ENCODE measurements around the gene FGD3. TPM values are rescaled to one million over a fixed set of nuclear protein-coding genes. Genes with fewer than 3 reads are reported as not detected.

Gene FGD3
- total RNA-seq, 2 donors from 2014 or later, result 9.9 to 13.7 TPM

DNA sequence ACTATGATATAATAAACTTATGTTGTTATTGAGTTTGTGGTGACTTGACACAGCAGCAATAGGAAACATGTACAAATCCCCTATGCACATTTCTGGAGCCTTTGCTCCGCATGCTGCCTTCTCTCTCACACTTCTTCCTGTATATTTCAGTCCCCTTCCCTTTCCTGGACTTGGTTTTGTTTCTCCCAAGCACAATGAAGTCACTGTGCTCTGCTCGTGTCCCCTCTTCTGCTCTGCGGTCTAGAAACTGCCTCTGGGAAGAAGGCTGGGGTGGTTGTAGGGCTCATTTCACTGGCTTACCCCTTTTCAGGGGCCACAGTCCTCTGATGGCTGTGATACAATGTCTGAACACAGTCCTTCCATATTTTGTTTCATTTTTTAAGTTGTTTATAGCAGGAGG is 15.7 kb upstream of the FGD3 start:
- DNase-seq (ENCODE audit: low spot score) (no peak), ATAC-seq (ENCODE audit: insufficient number of reproducible peaks, low FRiP score, low read depth) (no peak)
- Histone ChIP-seq H3K27ac (no peak overlapping the region), H3K36me3 (no peaks in the 10 kb centered on the region), H3K4me3 (no peak overlapping the region), H3K27me3 (replicated peaks; ENCODE audit: insufficient read depth) (no peaks in the 10 kb centered on the region), H3K4me1 (ENCODE audit: control insufficient read depth in 1 of 2, low read depth in 2 of 2) (no peaks in the 10 kb centered on the region), H3K9me3 (no peaks in the 10 kb centered on the region)
- TF ChIP-seq CTCF (IDR thresholded peaks at IDR 0.05), result no peak

DNA sequence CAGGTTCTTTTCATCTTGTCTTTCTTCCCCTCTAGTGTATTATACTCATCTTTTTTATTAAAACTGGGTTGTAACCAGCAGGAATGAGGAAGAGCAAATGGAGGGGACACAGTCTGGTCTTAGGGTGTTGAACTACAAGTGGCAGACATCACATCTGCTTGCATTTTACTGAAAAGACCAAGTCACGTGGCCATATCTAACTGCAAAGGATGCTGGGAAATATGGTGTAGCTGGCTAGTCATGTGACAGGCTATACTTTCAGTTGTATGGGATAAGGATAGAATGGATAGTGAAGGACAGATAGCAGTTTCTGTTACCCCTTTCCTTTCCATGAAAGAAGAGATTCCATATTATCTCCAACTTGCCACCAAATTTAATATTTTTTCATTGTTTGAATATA is 13.0 kb upstream of the FGD3 start:
- ATAC-seq (ENCODE audit: insufficient number of reproducible peaks, low FRiP score, low read depth) (no peak), DNase-seq (ENCODE audit: low spot score) (no peak)
- Histone ChIP-seq H3K27me3 (replicated peaks; ENCODE audit: insufficient read depth) (no peaks in the 10 kb centered on the region), H3K4me3 (no peak overlapping the region), H3K27ac (no peak overlapping the region), H3K4me1 (ENCODE audit: control insufficient read depth in 1 of 2, low read depth in 2 of 2) (no peaks in the 10 kb centered on the region), H3K9me3 (no peaks in the 10 kb centered on the region), H3K36me3 (no peaks in the 10 kb centered on the region)
- TF ChIP-seq CTCF (IDR thresholded peaks at IDR 0.05), result no peak

DNA sequence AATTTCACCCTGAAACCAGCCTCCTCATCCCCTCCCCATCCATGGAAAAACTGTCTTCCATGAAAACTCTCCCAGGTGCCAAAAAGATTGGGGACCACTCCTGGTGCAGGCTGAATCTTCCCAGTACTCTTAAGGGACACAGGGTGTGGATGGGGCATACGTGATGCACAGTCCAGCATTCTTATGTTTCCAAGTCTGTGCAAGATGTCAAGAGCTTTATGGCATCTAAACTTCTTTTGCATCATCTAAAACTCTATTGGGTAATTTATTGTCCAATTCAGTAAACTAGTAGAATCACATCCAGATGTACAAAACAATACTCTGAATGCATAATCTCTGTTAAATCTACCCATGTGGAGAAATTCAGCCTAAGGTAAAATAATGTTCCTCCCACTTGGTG is 9.3 kb upstream of the FGD3 start:
- H3K27ac ChIP-seq, result no peak overlapping the region
- ATAC-seq (ENCODE audit: insufficient number of reproducible peaks, low FRiP score, low read depth) (no peak), DNase-seq (ENCODE audit: low spot score) (no peak)
- H3K4me1 ChIP-seq (ENCODE audit: control insufficient read depth in 1 of 2, low read depth in 2 of 2), result no peaks in the 10 kb centered on the region
- no peak overlapping the region for H3K4me3 ChIP-seq
- H3K27me3 ChIP-seq (replicated peaks; ENCODE audit: insufficient read depth), result no peaks in the 10 kb centered on the region
- H3K9me3 ChIP-seq, result no peaks in the 10 kb centered on the region
- TF ChIP-seq CTCF (IDR thresholded peaks at IDR 0.05), result no peak
- H3K36me3 ChIP-seq, result no peaks in the 10 kb centered on the region

GRCh38 chr9:92941861-92942260 is 5.5 kb upstream of the FGD3 start:
- Histone ChIP-seq H3K4me1 (ENCODE audit: control insufficient read depth in 1 of 2, low read depth in 2 of 2) (no peaks in the 10 kb centered on the region), H3K9me3 (no peaks in the 10 kb centered on the region), H3K27me3 (replicated peaks; ENCODE audit: insufficient read depth) (no peaks in the 10 kb centered on the region), H3K4me3 (no peak overlapping the region), H3K36me3 (no peaks in the 10 kb centered on the region), H3K27ac (no peak overlapping the region)
- DNase-seq (ENCODE audit: low spot score) (no peak), ATAC-seq (ENCODE audit: insufficient number of reproducible peaks, low FRiP score, low read depth) (no peak)
- no peak for TF ChIP-seq CTCF (IDR thresholded peaks at IDR 0.05)

- no peak for TF ChIP-seq CTCF (IDR thresholded peaks at IDR 0.05)
- Histone ChIP-seq H3K9me3 (no peaks in the 10 kb centered on the region), H3K27ac (no peak overlapping the region), H3K36me3 (no peaks in the 10 kb centered on the region), H3K4me1 (ENCODE audit: control insufficient read depth in 1 of 2, low read depth in 2 of 2) (peaks cover 0 to 6% of the 10 kb centered on the region in 2 donors), H3K4me3 (no peak overlapping the region), H3K27me3 (replicated peaks; ENCODE audit: insufficient read depth) (no peaks in the 10 kb centered on the region)
- DNase-seq (ENCODE audit: low spot score) (no peak), ATAC-seq (ENCODE audit: insufficient number of reproducible peaks, low FRiP score, low read depth) (no peak)
Observed at GRCh38 chr9:92942688-92943616, 4.4 kb upstream of the FGD3 start.

Measured in thoracic aorta (tissue), 2 donors.